ENCODE data around the gene ADAM12.

Gene ADAM12

DNA sequence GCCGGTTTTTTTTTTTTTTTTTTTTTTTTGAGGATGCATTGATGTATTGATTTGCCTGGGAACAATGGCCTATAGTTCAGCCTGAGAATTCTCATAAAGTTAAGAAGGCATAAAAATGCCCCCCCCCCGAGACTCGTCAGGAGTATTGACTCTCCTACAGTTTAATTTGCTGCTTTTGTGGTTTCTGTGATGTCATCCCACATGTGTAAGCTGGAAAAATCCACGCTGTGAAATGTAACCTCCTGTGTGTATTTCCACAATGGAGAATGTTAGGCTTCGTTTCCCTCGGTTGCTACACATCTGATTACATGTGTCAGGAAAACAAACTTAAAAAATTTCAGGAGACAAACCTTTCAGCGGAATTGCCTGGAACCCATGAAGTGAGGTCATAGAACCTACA, 374.0 kb downstream of the ADAM12 start:
- no peaks in the 10 kb centered on the region for H3K4me1 ChIP-seq (ENCODE audit: control insufficient read depth in 1 of 2, insufficient read depth in 1 of 2, low read depth in 1 of 2, low read length in 1 of 2)
- H3K9me3 ChIP-seq = no peaks in the 10 kb centered on the region
- no peaks in the 10 kb centered on the region for H3K36me3 ChIP-seq
- TF ChIP-seq, protein P1, sequence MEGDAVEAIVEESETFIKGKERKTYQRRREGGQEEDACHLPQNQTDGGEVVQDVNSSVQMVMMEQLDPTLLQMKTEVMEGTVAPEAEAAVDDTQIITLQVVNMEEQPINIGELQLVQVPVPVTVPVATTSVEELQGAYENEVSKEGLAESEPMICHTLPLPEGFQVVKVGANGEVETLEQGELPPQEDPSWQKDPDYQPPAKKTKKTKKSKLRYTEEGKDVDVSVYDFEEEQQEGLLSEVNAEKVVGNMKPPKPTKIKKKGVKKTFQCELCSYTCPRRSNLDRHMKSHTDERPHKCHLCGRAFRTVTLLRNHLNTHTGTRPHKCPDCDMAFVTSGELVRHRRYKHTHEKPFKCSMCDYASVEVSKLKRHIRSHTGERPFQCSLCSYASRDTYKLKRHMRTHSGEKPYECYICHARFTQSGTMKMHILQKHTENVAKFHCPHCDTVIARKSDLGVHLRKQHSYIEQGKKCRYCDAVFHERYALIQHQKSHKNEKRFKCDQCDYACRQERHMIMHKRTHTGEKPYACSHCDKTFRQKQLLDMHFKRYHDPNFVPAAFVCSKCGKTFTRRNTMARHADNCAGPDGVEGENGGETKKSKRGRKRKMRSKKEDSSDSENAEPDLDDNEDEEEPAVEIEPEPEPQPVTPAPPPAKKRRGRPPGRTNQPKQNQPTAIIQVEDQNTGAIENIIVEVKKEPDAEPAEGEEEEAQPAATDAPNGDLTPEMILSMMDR (IDR thresholded peaks at IDR 0.05) = no peak
- H3K27me3 ChIP-seq = no peaks in the 10 kb centered on the region
- H3K27ac ChIP-seq = no peak overlapping the region
- H3K4me3 ChIP-seq (ENCODE audit: low read depth in 1 of 2, low read length in 1 of 2) = no peak overlapping the region

DNA sequence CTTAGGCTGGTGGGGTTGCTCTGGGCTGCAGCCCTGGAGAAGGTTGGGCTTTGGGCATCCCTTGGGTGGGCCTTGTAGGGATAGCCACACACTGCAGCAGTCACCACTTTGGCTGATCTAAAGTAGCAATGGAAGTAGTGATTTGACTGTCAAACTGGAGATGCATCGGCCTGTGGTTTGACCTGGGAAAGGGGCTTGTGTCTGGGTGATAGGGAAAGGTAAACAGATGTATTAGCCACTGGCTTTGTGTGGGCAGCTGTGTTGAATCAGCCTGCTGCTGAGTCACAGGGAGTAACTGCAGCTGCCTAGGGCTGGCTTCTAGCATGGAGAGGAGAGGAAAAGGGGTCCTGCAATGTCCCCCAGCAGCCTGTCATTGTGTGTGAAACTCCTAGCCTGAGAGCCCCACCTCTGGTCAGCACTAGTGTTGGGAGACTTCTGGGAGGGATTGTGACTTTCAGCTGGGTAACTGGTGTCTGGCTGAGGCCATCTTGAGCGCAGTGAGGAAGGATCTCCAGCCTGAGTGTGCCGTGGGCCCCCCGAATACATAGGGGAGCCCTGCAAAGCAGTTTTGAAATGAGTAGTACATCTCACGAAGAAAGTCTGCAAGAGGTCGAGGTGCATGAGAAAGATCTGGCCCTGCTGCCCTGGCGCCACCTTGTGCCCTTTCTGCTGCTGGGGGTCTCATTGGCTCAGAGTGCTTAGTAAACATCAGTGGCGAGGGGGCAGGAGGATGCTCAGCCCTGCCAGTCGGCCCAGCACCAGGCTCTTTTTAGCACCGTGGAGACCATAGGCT, 374.6 kb downstream of the ADAM12 start:
- H3K27ac ChIP-seq = no peak overlapping the region
- H3K36me3 ChIP-seq = no peaks in the 10 kb centered on the region
- H3K4me3 ChIP-seq (ENCODE audit: low read depth in 1 of 2, low read length in 1 of 2) = no peak overlapping the region
- no peaks in the 10 kb centered on the region for H3K4me1 ChIP-seq (ENCODE audit: control insufficient read depth in 1 of 2, insufficient read depth in 1 of 2, low read depth in 1 of 2, low read length in 1 of 2)
- TF ChIP-seq, protein P1 (IDR thresholded peaks at IDR 0.05) = no peak
- H3K9me3 ChIP-seq = no peaks in the 10 kb centered on the region
- H3K27me3 ChIP-seq = no peaks in the 10 kb centered on the region

DNA sequence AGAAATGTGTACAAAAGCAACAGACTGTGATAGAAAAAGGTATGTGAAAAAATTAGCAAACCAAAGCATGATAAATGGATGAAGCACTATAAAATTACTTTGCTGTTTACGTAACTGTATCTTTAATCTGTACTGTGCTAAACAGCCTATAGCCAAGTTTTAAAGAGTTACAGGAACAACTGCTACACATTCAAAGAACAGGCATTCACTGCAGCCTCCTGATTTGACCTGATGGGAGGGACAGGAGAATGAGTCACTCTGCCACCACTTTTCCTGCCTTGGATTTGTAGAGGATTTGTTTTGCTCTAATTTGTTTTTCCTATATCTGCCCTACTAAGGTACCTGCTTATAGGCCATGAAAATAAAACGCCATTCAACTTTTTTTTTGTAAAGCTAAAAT, 375.8 kb downstream of the ADAM12 start:
- Histone ChIP-seq H3K27me3 (no peaks in the 10 kb centered on the region), H3K4me3 (ENCODE audit: low read depth in 1 of 2, low read length in 1 of 2) (no peak overlapping the region), H3K36me3 (no peaks in the 10 kb centered on the region), H3K9me3 (no peaks in the 10 kb centered on the region), H3K4me1 (ENCODE audit: control insufficient read depth in 1 of 2, insufficient read depth in 1 of 2, low read depth in 1 of 2, low read length in 1 of 2) (no peaks in the 10 kb centered on the region), H3K27ac (no peak overlapping the region)
- TF ChIP-seq, protein P1 (IDR thresholded peaks at IDR 0.05) = no peak

DNA sequence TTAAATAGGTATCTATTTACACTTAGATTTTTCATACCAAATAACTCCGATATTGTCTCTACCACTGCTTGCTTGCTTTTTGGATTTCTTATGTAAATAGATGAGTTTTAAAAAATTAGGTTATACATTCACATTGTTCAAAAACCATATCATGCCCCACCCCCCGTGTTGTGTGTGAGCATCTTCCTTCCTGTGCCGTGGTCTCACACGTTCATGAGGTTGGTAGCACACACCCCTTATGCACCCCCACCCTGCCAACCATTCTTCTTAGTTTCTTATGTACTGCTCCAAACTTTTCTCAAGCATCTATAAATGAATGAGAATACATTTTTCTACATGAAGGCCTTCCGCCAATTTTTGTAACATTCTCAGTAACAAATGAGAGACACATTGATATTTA, 376.3 kb downstream of the ADAM12 start:
- Histone ChIP-seq H3K36me3 (no peaks in the 10 kb centered on the region), H3K27ac (no peak overlapping the region), H3K9me3 (no peaks in the 10 kb centered on the region), H3K4me1 (ENCODE audit: control insufficient read depth in 1 of 2, insufficient read depth in 1 of 2, low read depth in 1 of 2, low read length in 1 of 2) (no peaks in the 10 kb centered on the region), H3K27me3 (no peaks in the 10 kb centered on the region), H3K4me3 (ENCODE audit: low read depth in 1 of 2, low read length in 1 of 2) (no peak overlapping the region)
- TF ChIP-seq, protein P1 (IDR thresholded peaks at IDR 0.05) = no peak

DNA sequence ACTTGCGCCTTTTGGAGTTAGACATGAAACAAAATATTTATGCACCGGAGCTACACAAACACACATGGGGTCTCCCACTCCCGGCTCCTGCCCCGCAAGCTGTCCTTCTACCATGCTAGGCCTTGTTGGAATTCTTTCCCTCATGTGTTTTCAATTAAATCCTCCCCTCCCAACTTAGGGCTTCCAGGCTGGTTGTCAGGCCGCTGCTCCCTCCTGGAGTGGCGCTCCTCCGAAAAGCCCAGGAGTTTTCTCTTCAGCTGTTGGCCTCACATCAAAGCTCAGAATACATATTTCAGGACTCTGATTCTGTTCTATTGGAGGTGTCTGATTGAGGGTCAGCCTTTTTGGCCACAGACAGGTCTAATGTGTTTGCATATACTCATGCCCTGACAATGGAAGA, 378.6 kb downstream of the ADAM12 start:
- H3K27ac ChIP-seq = no peak overlapping the region
- TF ChIP-seq, protein P1 (IDR thresholded peaks at IDR 0.05) = no peak
- H3K36me3 ChIP-seq = no peaks in the 10 kb centered on the region
- no peaks in the 10 kb centered on the region for H3K9me3 ChIP-seq
- H3K27me3 ChIP-seq = no peaks in the 10 kb centered on the region
- no peaks in the 10 kb centered on the region for H3K4me1 ChIP-seq (ENCODE audit: control insufficient read depth in 1 of 2, insufficient read depth in 1 of 2, low read depth in 1 of 2, low read length in 1 of 2)
- H3K4me3 ChIP-seq (ENCODE audit: low read depth in 1 of 2, low read length in 1 of 2) = no peak overlapping the region

Measured in neutrophil (primary cell).